IMR-90 (cell line): Measurements from ENCODE around the gene CPNE1. TPM values are rescaled to one million over a fixed set of nuclear protein-coding genes. Genes with fewer than 3 reads are reported as not detected.

Source experiments
- ATAC-seq: fragments of 200-7000 bp; cut with Tn5 transposase; 2 replicates; pipeline ENCODE4 v1.9.1; 2020; ENCODE audit warnings: low read depth, mild to moderate bottlenecking, moderate library complexity
- BruUV-seq: library from RNA; stranded (reverse); fragments of 400-500 nt; replicated peaks from 2 replicates; lab custom pipeline; 2021; lab: Mats Ljungman, UMichigan
- CTCF ChIA-PET: fragments of 300-600 bp; formaldehyde crosslinking; extraction: SDS; loops from one replicate; lab custom pipeline; 2021; ENCODE audit warnings: antibody characterized with exemption; lab: Yijun Ruan, JAX
- POLR2A ChIA-PET: fragments of 300-600 bp; sonication (Branson Sonifier 250); formaldehyde crosslinking; loops from one replicate; lab custom pipeline; 2022; ENCODE audit warnings: antibody characterized with exemption; ENCODE audit not compliant: unreplicated experiment; lab: Charles Lee
- DNase-seq: peaks from one replicate; pipeline ENCODE4 v3.0.0; 2013
- H2AFZ ChIP-seq: replicated peaks from 2 replicates; pipeline ENCODE3; 2013; ENCODE audit warnings: low read length, mild to moderate bottlenecking; ENCODE audit not compliant: poor library complexity
- H2AK5ac ChIP-seq: 2 replicates; pipeline ENCODE4 v1.6.1; 2013; ENCODE audit warnings: low read depth, low read length, inconsistent platforms
- H2AK9ac ChIP-seq: replicated peaks from 2 replicates; pipeline ENCODE3; 2013; ENCODE audit warnings: mild to moderate bottlenecking, low read depth, low read length, moderate library complexity; ENCODE audit not compliant: poor library complexity
- H2BK120ac ChIP-seq: 2 replicates; pipeline ENCODE4 v1.6.1; 2013; ENCODE audit warnings: low read depth, low read length, inconsistent platforms
- H2BK15ac ChIP-seq: 3 replicates; pipeline ENCODE4 v1.6.1; 2013; ENCODE audit warnings: low read depth, low read length, inconsistent platforms
- H2BK20ac ChIP-seq: 2 replicates; pipeline ENCODE4 v1.6.1; 2013; ENCODE audit warnings: low read depth, mild to moderate bottlenecking, inconsistent platforms, low read length, moderate library complexity
- H2BK5ac ChIP-seq: 2 replicates; pipeline ENCODE4 v1.6.1; 2013; ENCODE audit warnings: mild to moderate bottlenecking, low read depth, low read length, inconsistent platforms; ENCODE audit not compliant: poor library complexity, severe bottlenecking
- H3K14ac ChIP-seq: replicated peaks from 2 replicates; pipeline ENCODE4 v1.6.1; 2013; ENCODE audit warnings: low read depth, low read length, inconsistent platforms
- H3K18ac ChIP-seq: 2 replicates; pipeline ENCODE4 v1.6.1; 2013; ENCODE audit warnings: low read depth, low read length, control low read depth
- H3K23ac ChIP-seq: 2 replicates; pipeline ENCODE4 v1.6.1; 2013; ENCODE audit warnings: low read depth, low read length, inconsistent platforms
- H3K27ac ChIP-seq: 2 replicates; pipeline ENCODE4 v1.5.1; 2013; ENCODE audit warnings: mild to moderate bottlenecking, control low read depth, low read length; ENCODE audit not compliant: insufficient read depth
- H3K27me3 ChIP-seq: 2 replicates; pipeline ENCODE4 v1.6.1; 2013; ENCODE audit warnings: low read length; ENCODE audit not compliant: control insufficient read depth, insufficient read depth
- H3K36me3 ChIP-seq: 2 replicates; pipeline ENCODE4 v1.6.1; 2013; ENCODE audit warnings: low read length, mixed read lengths; ENCODE audit not compliant: control insufficient read depth, insufficient read depth
- H3K4ac ChIP-seq: 2 replicates; pipeline ENCODE4 v1.6.1; 2013; ENCODE audit warnings: low read depth, low read length, inconsistent platforms
- H3K4me1 ChIP-seq: 2 replicates; pipeline ENCODE4 v1.6.1; 2013; ENCODE audit warnings: low read length, mixed read lengths; ENCODE audit not compliant: control insufficient read depth, insufficient read depth
- H3K4me2 ChIP-seq: 2 replicates; pipeline ENCODE4 v1.6.1; 2013; ENCODE audit warnings: low read depth, mild to moderate bottlenecking, control low read depth, low read length, moderate library complexity
- H3K4me3 ChIP-seq: 2 replicates; pipeline ENCODE4 v1.5.1; 2013; ENCODE audit warnings: low read depth, mild to moderate bottlenecking, control low read depth, low read length, moderate library complexity; ENCODE audit not compliant: insufficient read depth
- H3K56ac ChIP-seq: 2 replicates; pipeline ENCODE4 v1.6.1; 2013; ENCODE audit warnings: low read length, inconsistent platforms; ENCODE audit not compliant: insufficient read depth; ENCODE audit errors: extremely low read depth
- H3K79me1 ChIP-seq, 2 experiments: 2 replicates each; pipeline ENCODE4 v1.6.1; 2013; ENCODE audit warnings: low read length in 2 of 2, inconsistent platforms in 1 of 2, low read depth in 1 of 2
- H3K9ac ChIP-seq: 2 replicates; pipeline ENCODE4 v1.6.1; 2013; ENCODE audit warnings: low read depth, low read length, control low read depth
- H3K9me1 ChIP-seq: 2 replicates; pipeline ENCODE4 v1.6.1; 2013; ENCODE audit warnings: low read length, inconsistent platforms; ENCODE audit not compliant: insufficient read depth
- H3K9me3 ChIP-seq: 2 replicates; pipeline ENCODE4 v1.6.1; 2013; ENCODE audit warnings: low read length; ENCODE audit not compliant: control insufficient read depth, insufficient read depth
- H4K20me1 ChIP-seq: 2 replicates; pipeline ENCODE4 v1.6.1; 2013; ENCODE audit warnings: low read length, inconsistent platforms; ENCODE audit not compliant: insufficient read depth
- H4K5ac ChIP-seq: 2 replicates; pipeline ENCODE4 v1.6.1; 2013; ENCODE audit warnings: mild to moderate bottlenecking, low read depth, low read length, control low read depth
- H4K8ac ChIP-seq, 2 experiments: 2 replicates each; pipeline ENCODE4 v1.6.1; 2013; ENCODE audit warnings: low read depth in 2 of 2, low read length in 2 of 2, control low read depth in 1 of 2, inconsistent platforms in 1 of 2
- H4K91ac ChIP-seq: 2 replicates; pipeline ENCODE4 v1.6.1; 2013; ENCODE audit warnings: low read depth, low read length, inconsistent platforms; ENCODE audit not compliant: insufficient read depth
- BHLHE40 ChIP-seq: fragments of 150-350 bp; IDR thresholded peaks from 2 replicates; pipeline ENCODE4 v1.6.1; 2016; ENCODE audit warnings: mild to moderate bottlenecking, low read depth, low read length
- CEBPB ChIP-seq: IDR thresholded peaks from 2 replicates; pipeline ENCODE4 v1.6.1; 2012; ENCODE audit warnings: low read depth, low read length, improper control_type of control experiment
- CHD1 ChIP-seq: IDR thresholded peaks from 2 replicates; pipeline ENCODE4 v1.6.1; 2012; ENCODE audit warnings: low read depth, low read length, improper control_type of control experiment
- FOS ChIP-seq: fragments of 150-350 bp; IDR thresholded peaks from 2 replicates; pipeline ENCODE4 v1.6.1; 2016; ENCODE audit warnings: low read depth, low read length
- MAFK ChIP-seq: IDR thresholded peaks from 2 replicates; pipeline ENCODE4 v1.6.1; 2012; ENCODE audit warnings: low read depth, low read length, improper control_type of control experiment
- MAZ ChIP-seq: IDR thresholded peaks from 2 replicates; pipeline ENCODE4 v1.6.1; 2012; ENCODE audit warnings: low read depth, mild to moderate bottlenecking, low read length, improper control_type of control experiment, moderate library complexity, borderline replicate concordance
- MXI1 ChIP-seq: IDR thresholded peaks from 2 replicates; pipeline ENCODE4 v1.6.1; 2012; ENCODE audit warnings: low read depth, mild to moderate bottlenecking, low read length, moderate library complexity, borderline replicate concordance
- NFE2L2 ChIP-seq: fragments of 150-350 bp; IDR thresholded peaks from 2 replicates; pipeline ENCODE4 v1.6.1; 2016; ENCODE audit warnings: low read depth, mild to moderate bottlenecking, low read length
- POLR2A ChIP-seq: IDR thresholded peaks from 2 replicates; pipeline ENCODE4 v1.6.1; 2012; ENCODE audit warnings: mild to moderate bottlenecking, low read depth, low read length
- RAD21 ChIP-seq: IDR thresholded peaks from 2 replicates; pipeline ENCODE4 v1.6.1; 2012; ENCODE audit warnings: low read length, improper control_type of control experiment
- RCOR1 ChIP-seq: IDR thresholded peaks from 2 replicates; pipeline ENCODE4 v1.6.1; 2012; ENCODE audit warnings: mild to moderate bottlenecking, low read length, improper control_type of control experiment; ENCODE audit not compliant: insufficient replicate concordance
- RFX5 ChIP-seq: IDR thresholded peaks from 2 replicates; pipeline ENCODE4 v1.8.0; 2012; ENCODE audit warnings: low read depth, mild to moderate bottlenecking, low read length, moderate library complexity
- SMC3 ChIP-seq: fragments of 150-350 bp; IDR thresholded peaks from 2 replicates; pipeline ENCODE4 v1.6.1; 2016; ENCODE audit warnings: low read depth, mild to moderate bottlenecking, antibody characterized with exemption, low read length, moderate library complexity
- WGBS, 2 experiments: methylation state at CpG; one replicate each; pipeline versions ENCODE4 v1.1.5 to v1.1.7; 2013; ENCODE audit warnings: missing lambda C conversion rate in 2 of 2; ENCODE audit not compliant: insufficient read length in 1 of 2; ENCODE audit errors: extremely low coverage in 2 of 2; 5-methylcytosine and 5-hydroxymethylcytosine counted together
- dilution Hi-C: fragments of 300-500 bp; cut with HindIII; formaldehyde crosslinking; loops from one replicate; pipeline ENCODE4 v1.14.3; 2018; ENCODE audit warnings: low sequenced_read_pairs; ENCODE audit not compliant: unreplicated experiment
- in situ Hi-C: fragments of 300-500 bp; cut with MboI; formaldehyde crosslinking; loops from 3 replicates; pipeline ENCODE4 v1.14.3; 2019; ENCODE audit warnings: low sequenced_read_pairs, inconsistent platforms, mixed read lengths
- intact Hi-C: fragments of 100-400 bp; cut with micrococcal nuclease; formaldehyde crosslinking; loops from 2 replicates; pipeline ENCODE4 v1.10.0; 2022
- polyA plus RNA-seq, 3 experiments: library from polyadenylated mRNA; depleted of rRNA; stranded (reverse); fragments of >200 nt; gene quantifications; 2 replicates each; pipeline ENCODE4 v1.2.3, GENCODE V29; 2012; ENCODE audit warnings: low replicate concordance in 1 of 3
- total RNA-seq: library from RNA; depleted of rRNA; stranded (reverse); fragments of >200 nt; gene quantifications from 2 replicates; pipeline ENCODE4 v1.2.3, GENCODE V29; 2012
- TF ChIP-seq, protein P1 (sequence below): fragments of 150-350 bp; IDR thresholded peaks from 2 replicates; pipeline ENCODE4 v1.6.1; 2016; ENCODE audit warnings: low read depth, mild to moderate bottlenecking, low read length, moderate library complexity, borderline replicate concordance
- TF ChIP-seq, protein P2 (sequence below): conservative IDR thresholded peaks from 2 replicates; pipeline ENCODE4 v1.5.1; 2012; ENCODE audit warnings: mild to moderate bottlenecking, low read depth, low read length, improper control_type of control experiment
- TF ChIP-seq, protein P3 (sequence below): fragments of 150-350 bp; IDR thresholded peaks from 2 replicates; pipeline ENCODE4 v1.6.1; 2017; ENCODE audit warnings: mild to moderate bottlenecking, antibody characterized with exemption, low read length, low read depth

The CPNE1 gene
- total and polyA plus RNA-seq, 2 of the 4 experiments (the other 2 are of a cell fraction) = 163 to 165 TPM

DNA sequence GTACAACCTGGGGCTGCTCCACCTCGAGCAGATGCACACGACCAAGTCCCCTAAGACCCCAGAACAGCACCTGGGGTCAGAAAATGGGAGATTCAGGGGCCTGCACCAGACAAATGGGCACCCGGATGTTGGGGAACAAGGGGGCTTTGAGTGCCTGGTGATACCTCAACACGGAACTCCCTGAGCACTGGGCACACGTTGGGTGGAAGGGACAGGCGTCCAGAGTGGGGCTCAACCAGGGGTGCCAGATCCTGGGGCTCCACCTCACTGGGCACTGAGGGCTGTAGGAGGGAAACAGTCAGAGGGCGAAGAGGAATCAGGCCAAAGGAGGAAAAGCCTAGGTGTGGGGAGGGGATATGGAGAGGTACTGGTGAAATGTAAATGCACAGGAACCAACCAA lies 82.6 kb downstream of the CPNE1 start:
- POLR2A ChIA-PET = no interaction called here
- dilution Hi-C loops = no loop called here
- WGBS, 2 experiments = 89% methylated on average over 4 of the region's 7 CpGs; no CpG with 5 or more reads in 1 of the 2 experiments
- Histone ChIP-seq H3K79me1 (no peaks in the 10 kb centered on the region), H2BK20ac (no peak overlapping the region), H2AK9ac (no peak overlapping the region), H2BK5ac (no peak overlapping the region), H4K91ac (no peak overlapping the region), H3K18ac (no peak overlapping the region), H3K23ac (no peak overlapping the region), H4K20me1 (no peaks in the 10 kb centered on the region), H3K9me3 (no peaks in the 10 kb centered on the region), H3K4me1 (no peaks in the 10 kb centered on the region), H2AFZ (no peak overlapping the region), H3K14ac (no peak overlapping the region), H3K4me3 (no peak overlapping the region), H2BK15ac (no peak overlapping the region), H4K5ac (no peak overlapping the region), H3K9me1 (no peaks in the 10 kb centered on the region), H3K9ac (no peak overlapping the region), H2AK5ac (no peak overlapping the region), H3K4ac (no peak overlapping the region), H3K56ac (no peak overlapping the region), H4K8ac (no peak overlapping the region), H3K36me3 (no peaks in the 10 kb centered on the region; the same call in 1 of the 2 replicates), H3K27me3 (peaks cover 2% of the 10 kb centered on the region; the same call in 1 of the 2 replicates), H2BK120ac (no peak overlapping the region), H3K27ac (no peak overlapping the region), H3K4me2 (no peak overlapping the region)
- no TSS peak for BruUV-seq
- CTCF ChIA-PET = no interaction called here
- TF ChIP-seq SMC3 = no peak
- TF ChIP-seq NFE2L2 = no peak
- no peak for TF ChIP-seq MAZ
- no peak for TF ChIP-seq RAD21
- TF ChIP-seq MXI1 = no peak
- no peak for TF ChIP-seq CEBPB
- no peak for TF ChIP-seq CHD1
- no peak for TF ChIP-seq BHLHE40
- TF ChIP-seq RCOR1 = no peak
- no peak for TF ChIP-seq RFX5
- TF ChIP-seq, protein P1, sequence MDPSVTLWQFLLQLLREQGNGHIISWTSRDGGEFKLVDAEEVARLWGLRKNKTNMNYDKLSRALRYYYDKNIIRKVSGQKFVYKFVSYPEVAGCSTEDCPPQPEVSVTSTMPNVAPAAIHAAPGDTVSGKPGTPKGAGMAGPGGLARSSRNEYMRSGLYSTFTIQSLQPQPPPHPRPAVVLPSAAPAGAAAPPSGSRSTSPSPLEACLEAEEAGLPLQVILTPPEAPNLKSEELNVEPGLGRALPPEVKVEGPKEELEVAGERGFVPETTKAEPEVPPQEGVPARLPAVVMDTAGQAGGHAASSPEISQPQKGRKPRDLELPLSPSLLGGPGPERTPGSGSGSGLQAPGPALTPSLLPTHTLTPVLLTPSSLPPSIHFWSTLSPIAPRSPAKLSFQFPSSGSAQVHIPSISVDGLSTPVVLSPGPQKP = no peak
- TF ChIP-seq FOS = no peak
- TF ChIP-seq, protein P2, sequence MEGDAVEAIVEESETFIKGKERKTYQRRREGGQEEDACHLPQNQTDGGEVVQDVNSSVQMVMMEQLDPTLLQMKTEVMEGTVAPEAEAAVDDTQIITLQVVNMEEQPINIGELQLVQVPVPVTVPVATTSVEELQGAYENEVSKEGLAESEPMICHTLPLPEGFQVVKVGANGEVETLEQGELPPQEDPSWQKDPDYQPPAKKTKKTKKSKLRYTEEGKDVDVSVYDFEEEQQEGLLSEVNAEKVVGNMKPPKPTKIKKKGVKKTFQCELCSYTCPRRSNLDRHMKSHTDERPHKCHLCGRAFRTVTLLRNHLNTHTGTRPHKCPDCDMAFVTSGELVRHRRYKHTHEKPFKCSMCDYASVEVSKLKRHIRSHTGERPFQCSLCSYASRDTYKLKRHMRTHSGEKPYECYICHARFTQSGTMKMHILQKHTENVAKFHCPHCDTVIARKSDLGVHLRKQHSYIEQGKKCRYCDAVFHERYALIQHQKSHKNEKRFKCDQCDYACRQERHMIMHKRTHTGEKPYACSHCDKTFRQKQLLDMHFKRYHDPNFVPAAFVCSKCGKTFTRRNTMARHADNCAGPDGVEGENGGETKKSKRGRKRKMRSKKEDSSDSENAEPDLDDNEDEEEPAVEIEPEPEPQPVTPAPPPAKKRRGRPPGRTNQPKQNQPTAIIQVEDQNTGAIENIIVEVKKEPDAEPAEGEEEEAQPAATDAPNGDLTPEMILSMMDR = no peak
- no peak for TF ChIP-seq MAFK
- TF ChIP-seq, protein P3, sequence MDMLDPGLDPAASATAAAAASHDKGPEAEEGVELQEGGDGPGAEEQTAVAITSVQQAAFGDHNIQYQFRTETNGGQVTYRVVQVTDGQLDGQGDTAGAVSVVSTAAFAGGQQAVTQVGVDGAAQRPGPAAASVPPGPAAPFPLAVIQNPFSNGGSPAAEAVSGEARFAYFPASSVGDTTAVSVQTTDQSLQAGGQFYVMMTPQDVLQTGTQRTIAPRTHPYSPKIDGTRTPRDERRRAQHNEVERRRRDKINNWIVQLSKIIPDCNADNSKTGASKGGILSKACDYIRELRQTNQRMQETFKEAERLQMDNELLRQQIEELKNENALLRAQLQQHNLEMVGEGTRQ = no peak
- no peak for TF ChIP-seq POLR2A
- DNase-seq (no peak), ATAC-seq (no peak)
- in situ Hi-C loops = no loop called here
- intact Hi-C loops = no loop called here
